HG02588 (cell line): ENCODE results near the gene RNLS.

Source experiments
- ATAC-seq: cut with Tn5 transposase; IDR thresholded peaks from one replicate; pipeline ENCODE4 v1.9.1; 2021; ENCODE audit warnings: mild to moderate bottlenecking, moderate library complexity; ENCODE audit not compliant: unreplicated experiment

RNLS gene

DNA sequence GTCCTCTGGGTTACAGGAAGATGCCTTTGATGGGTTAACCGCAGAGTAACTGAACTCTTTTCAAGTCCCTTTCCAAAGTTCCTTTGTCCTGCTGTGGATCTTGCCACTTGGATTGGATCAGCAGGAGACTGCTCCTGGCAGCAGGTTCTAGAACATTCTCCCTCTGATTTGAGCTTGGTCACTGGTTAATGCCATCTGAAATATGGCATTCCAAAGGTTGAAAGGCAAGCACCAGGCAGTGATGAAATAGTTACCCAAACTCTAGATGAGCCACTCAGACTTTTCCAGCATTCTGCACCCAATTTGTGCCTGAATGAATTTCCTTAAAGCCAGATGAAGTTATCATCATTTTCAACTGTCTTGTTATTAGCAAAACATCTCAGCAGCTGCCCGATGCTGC is 343.9 kb downstream of the RNLS start:
- ATAC-seq = no peak

- no peak for ATAC-seq
Observed at GRCh38 chr10:88238615-88238914, 344.6 kb downstream of the RNLS start.

- ATAC-seq = no peak
Observed at GRCh38 chr10:88237896-88238614, 345.1 kb downstream of the RNLS start.

- ATAC-seq = no peak
Observed at GRCh38 chr10:88236121-88236743, 346.9 kb downstream of the RNLS start.

GRCh38 chr10:88234297-88234696 is 348.8 kb downstream of the RNLS start:
- ATAC-seq = no peak

DNA sequence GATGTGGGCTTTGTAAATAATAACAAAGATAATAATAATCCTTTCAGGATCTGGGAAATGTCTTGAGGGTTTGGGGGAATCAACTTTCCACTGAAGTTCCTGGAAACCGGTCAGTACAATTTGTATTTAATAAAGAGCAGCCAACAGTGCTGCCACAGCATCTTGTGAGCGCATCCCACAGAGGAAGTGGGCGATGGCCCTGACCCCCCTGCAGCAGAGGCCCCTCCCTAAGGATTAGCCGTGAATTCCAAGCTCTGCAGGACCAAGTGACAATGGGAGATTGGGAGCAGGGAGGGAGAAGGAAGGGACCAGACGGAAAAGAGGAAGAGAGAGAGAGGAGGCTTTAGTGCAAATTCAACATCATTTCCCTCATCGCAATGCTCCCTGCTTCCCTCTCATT is 349.2 kb downstream of the RNLS start:
- ATAC-seq = no peak

DNA sequence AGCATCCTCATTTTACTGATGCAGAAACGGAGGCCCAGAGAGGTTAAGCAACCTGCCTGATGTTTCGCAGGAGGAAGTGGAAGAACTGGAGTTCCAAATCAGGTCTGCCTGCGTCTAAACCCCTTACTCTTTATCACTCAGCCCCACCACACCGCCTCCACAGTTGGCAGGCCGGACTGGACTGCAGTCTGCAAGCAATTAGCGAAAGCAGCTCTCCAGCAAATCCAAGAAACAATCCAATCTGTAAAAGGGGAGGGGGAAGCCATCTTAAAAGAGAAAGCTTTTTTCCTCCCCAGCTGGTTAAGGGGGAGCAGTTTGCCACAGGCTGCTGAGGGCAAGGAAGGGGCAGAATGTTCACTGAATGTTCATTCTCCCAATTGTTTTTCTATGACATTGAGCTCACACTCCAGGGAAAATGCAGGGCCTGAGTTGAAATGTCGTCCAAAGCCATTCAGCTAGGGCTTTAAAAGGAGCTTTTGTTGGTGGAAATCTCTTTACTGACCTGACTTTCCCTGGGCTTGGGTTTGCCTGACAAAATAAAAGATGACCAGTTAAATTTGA is 350.1 kb downstream of the RNLS start:
- ATAC-seq = no peak

DNA sequence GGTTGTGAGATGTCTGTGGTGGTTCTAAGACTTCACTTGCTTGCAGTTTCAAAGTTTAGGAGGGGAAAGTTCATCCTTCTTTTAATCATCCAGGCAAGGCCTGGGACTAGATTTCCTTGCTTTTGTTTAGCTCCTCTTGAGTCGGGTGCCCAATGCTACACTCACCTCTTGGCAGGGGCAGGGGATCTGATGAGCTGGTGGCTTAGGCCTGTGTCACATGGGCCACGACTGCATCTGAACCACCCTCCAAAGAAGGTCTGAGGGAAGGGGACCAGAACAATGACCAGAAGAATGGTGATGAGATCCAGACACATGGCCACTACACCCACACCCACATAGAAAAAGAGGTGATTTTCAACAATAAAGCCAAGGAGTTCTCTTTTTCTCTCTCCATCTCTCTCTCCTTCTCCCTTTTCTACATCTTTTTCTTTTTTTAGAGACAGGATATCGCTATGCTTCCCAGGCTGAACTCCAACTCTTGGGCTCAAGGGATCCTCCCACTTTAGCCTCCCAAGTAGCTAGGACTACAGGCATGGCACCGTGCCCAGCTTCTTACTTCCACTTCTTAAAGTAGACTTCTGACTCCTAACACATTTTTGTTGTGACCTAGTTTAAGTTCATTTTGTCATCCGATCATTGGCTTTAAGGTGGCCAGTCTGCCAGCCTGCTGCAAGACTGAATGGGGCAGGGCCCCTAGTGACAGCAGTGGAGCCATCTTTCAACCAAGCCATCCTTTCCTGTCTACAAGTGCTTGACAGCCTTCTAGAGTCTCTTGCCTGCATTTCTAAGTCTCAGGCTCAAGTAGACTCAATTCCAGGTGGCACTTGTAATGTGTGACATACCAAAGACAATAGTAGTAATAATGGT is 350.9 kb downstream of the RNLS start:
- ATAC-seq = no peak

DNA sequence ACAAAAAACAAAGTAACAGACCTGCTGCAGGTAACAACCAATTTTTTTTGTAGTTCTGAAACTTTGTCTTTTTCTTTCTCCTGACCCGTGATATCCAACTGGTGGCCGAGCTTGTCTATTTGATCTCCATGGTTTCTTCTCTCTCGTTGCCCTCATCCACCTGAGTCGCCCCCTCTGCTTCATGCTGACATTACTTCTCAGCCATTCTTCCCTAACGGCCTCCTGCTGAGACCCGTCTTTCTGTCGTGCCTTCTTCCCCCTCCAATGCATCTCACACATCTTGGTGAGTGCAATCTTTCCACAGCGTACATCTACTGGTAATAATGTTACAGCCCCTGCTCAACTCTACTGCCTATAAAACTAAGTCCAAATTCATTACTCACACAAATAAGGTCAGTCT is 352.9 kb downstream of the RNLS start:
- ATAC-seq = no peak

- ATAC-seq = no peak
Observed at GRCh38 chr10:88228130-88228529, 355.0 kb downstream of the RNLS start.

DNA sequence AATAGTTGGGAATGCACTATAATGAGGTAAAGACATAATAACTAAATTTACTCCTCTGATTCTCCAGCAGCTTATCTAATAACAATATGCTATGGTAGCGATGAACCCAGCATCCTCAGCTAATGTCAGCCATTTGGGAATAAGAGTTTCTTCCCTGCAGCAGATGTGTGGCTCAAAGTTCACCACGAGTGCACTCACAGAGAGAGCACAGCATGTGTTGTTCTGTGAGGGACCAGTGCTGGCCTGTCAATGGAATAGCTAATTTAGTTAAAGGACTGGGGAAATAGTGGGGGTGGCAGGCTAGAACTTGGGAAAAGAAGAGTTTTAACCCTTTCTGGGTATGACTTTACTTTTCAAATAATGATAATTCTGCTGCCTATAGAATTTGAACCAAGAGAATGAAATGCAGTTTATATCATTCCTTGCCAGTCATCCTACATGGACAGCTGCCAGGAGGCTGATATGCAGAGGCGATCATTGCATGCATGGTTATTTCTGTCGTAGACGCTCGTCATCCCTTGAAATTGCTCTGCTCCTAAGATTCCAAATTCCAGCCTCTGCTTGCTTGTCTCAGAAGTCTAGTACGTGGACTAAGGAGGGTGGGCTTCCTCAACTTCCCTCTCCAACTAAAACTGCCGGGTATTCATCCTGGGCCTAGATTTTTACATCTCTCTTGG is 355.6 kb downstream of the RNLS start:
- no peak for ATAC-seq

DNA sequence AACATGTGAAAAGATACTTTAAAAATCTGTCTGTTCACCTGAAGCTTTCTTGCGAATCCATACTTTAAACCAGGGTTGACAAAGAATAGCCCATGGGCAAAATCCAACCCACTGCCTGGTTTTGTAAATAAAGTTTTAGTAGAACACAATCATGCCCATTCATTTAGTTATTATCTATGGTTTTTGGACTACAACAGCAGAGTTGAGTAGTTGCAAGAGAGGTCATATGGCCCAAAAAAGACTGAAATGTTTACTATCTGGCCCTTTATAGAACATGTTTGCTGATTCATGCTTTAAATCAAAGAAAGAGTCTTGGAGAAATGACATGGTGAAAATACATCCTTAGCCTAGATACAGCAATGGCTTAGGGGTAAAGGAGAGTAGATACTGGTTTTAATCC is 356.2 kb downstream of the RNLS start:
- no peak for ATAC-seq

DNA sequence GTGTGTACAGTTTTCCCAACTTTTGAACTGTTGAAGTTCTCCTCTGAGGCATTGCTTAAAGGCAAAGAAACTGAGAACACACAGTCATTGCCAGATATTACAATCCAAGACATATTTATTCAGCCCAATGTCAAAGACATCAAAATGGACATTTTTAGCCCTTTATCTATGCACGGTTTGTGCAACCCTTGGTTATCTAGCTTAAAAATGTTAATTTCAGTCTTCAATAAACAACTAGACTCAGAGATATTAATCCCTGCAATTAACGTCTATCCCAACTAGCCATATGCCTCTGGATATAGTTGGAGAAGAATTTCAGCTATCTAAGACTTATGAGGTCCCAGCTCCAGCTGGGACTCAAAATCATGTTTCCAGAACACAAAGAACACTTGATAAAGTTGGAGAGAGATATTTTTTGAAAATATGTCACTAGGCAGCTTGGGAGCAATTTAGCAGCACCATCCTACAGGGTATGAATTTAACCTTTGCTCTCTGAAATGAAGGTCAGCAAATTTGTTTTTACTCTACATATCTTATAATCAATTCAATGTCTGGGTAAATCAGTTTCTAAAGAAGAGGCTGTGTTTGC is 357.0 kb downstream of the RNLS start:
- ATAC-seq = no peak
